GM12875 (cell line): Measurements from ENCODE around the gene KCNC4.
A peak's percentile ranks its signal among the peaks of the same experiment; 100 is the strongest.

ENCODE experiments used
- H3K4me3 ChIP-seq: one replicate; pipeline ENCODE4 v1.5.1; 2011; ENCODE audit warnings: low read depth, low read length, control low read depth
- CTCF ChIP-seq: IDR thresholded peaks from 2 replicates; pipeline ENCODE4 v1.5.1; 2011; ENCODE audit warnings: low read depth, mild to moderate bottlenecking, control low read depth, inconsistent platforms, low read length, moderate library complexity, borderline replicate concordance; ENCODE audit not compliant: insufficient read depth

Gene KCNC4

GRCh38 chr1:110188035-110188618, 22.0 kb upstream of the KCNC4 start:
- no peak overlapping the region for H3K4me3 ChIP-seq
- no peak for TF ChIP-seq CTCF

DNA sequence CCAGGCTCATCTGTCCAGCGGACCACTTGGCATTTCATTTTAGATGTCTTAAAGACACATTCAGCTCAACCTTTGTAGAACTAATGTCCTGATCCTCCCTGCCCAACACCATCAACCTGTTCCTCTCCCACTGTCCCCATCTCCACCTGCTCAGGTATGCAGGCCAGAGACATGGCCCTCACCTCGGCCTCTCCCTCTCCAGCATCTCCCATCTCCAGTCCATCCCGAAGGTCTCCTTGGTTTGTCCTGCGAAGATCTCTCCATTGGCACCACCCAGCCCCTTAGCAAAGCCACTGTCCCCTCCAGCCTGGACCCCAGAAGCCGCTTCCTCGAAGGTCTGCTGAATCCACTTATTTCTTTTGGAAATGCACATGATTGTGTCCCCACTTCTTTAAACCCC, 20.9 kb upstream of the KCNC4 start:
- TF ChIP-seq CTCF: no peak

DNA sequence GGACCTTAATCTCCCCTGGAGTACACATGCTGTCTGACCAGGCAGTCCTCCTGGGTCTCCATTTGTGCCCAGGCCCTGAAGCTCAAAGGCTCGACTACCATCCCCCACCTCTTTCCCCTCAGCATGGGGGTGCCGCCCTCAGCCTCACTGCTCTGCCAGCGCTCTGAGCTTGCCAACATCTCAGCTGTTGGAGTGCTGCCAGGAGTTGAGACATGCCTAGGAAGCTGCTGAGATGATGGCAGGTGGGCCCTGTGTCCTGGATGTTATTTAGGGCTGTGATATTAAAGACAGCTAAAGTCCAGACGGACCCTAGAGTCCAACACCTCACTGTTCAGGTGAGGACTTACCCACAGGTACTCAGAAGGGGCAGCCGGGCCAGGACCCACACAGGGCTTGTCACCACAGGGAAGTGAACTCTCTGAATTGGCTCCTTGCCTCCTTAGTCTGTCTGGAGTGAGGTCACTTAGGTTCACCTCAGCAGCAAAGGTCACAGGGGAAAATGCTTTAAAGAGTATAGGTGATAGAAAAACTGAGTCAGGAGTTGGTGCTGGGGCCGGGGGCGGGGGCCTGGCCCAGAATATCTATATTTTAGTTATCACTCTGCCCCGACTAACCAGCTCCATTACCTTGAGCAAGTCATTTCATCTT, 19.7 kb upstream of the KCNC4 start:
- TF ChIP-seq CTCF: no peak
- H3K4me3 ChIP-seq: no peak overlapping the region

More for the DNA sequence above, 20.9 kb upstream of the KCNC4 start:
- H3K4me3 ChIP-seq: no peak overlapping the region

- H3K4me3 ChIP-seq: no peak overlapping the region
- TF ChIP-seq CTCF: no peak
Measured at GRCh38 chr1:110192541-110192940, 17.6 kb upstream of the KCNC4 start.

- no peak for TF ChIP-seq CTCF
- H3K4me3 ChIP-seq: no peak overlapping the region
Measured at GRCh38 chr1:110195196-110195595, 14.9 kb upstream of the KCNC4 start.

GRCh38 chr1:110196917-110197765, 13.0 kb upstream of the KCNC4 start:
- H3K4me3 ChIP-seq: no peak overlapping the region
- peak; percentile 95 for TF ChIP-seq CTCF
